HCT116 (cell line): Measurements from ENCODE around the gene PEX5. TPM values are rescaled to one million over a fixed set of nuclear protein-coding genes. Genes with fewer than 3 reads are reported as not detected.

Experiments
- ATAC-seq: fragments of 200-7000 bp; cut with Tn5 transposase; 2 replicates; pipeline ENCODE4 v1.9.1; 2020; ENCODE audit warnings: mild to moderate bottlenecking, moderate library complexity
- BruUV-seq: library from RNA; stranded (reverse); fragments of 400-500 nt; replicated peaks from 2 replicates; lab custom pipeline; 2021; lab: Mats Ljungman, UMichigan
- CTCF ChIA-PET: fragments of 300-600 bp; sonication (Branson Sonifier 250); formaldehyde crosslinking; loops from one replicate; lab custom pipeline; 2021; ENCODE audit warnings: antibody characterized with exemption; lab: Charles Lee
- POLR2A ChIA-PET: fragments of 300-600, 350-600 bp; sonication (Branson Sonifier 250); formaldehyde crosslinking; loops from one replicate; lab custom pipeline; 2021; ENCODE audit warnings: antibody characterized with exemption; lab: Charles Lee
- RAD21 ChIA-PET, 2 experiments: fragments of 300-600 bp; sonication (Branson Sonifier 250); formaldehyde crosslinking; loops; one replicate each; lab custom pipeline; 2023; ENCODE audit warnings: low total read pairs in 2 of 2; ENCODE audit not compliant: uncharacterized antibody in 2 of 2, unreplicated experiment in 2 of 2, low non-redundant PET in 1 of 2; lab: Charles Lee
- DNase-seq: peaks from one replicate; pipeline ENCODE4 v3.0.0-alpha.2; 2010; ENCODE audit warnings: low read depth, low spot score
- H2AFZ ChIP-seq: fragments of 200-600 bp; shearing (Covaris generic), sonication (generic); 2 replicates; pipeline ENCODE4 v1.6.1; 2017; ENCODE audit warnings: low read depth, mixed run types, mixed read lengths, antibody characterized with exemption, low read length; ENCODE audit not compliant: poor library complexity, severe bottlenecking
- H3K27ac ChIP-seq: 2 replicates; pipeline ENCODE4 v1.5.1; 2012; ENCODE audit warnings: low read depth, low read length
- H3K27me3 ChIP-seq: fragments of 200-600 bp; sonication (generic); 2 replicates; pipeline ENCODE4 v1.6.1; 2016; ENCODE audit warnings: mixed run types, low read length, mixed read lengths; ENCODE audit not compliant: insufficient read depth
- H3K36me3 ChIP-seq, 2 experiments: fragments of 200-500 bp in 1 of 2; fragments of 200-600 bp in 1 of 2; sonication (Bioruptor generic) in 1 of 2; sonication (generic) in 1 of 2; 2 replicates each; pipeline versions ENCODE4 v1.5.1 to v1.6.1; 2014 to 2016; ENCODE audit warnings: low read length in 2 of 2, inconsistent platforms in 1 of 2, mixed read lengths in 1 of 2, mixed run types in 1 of 2; ENCODE audit not compliant: insufficient read depth in 2 of 2, control insufficient read depth in 1 of 2
- H3K4me1 ChIP-seq, 2 experiments: fragments of 200-600 bp in 1 of 2; sonication (generic) in 1 of 2; 2 replicates each; pipeline versions ENCODE4 v1.5.1 to v1.6.1; 2012 to 2017; ENCODE audit warnings: low read length in 2 of 2, inconsistent platforms in 1 of 2, mild to moderate bottlenecking in 1 of 2, mixed read lengths in 1 of 2, mixed run types in 1 of 2, moderate library complexity in 1 of 2; ENCODE audit not compliant: insufficient read depth in 2 of 2, control insufficient read depth in 1 of 2
- H3K4me2 ChIP-seq: fragments of 200-600 bp; sonication (generic); 2 replicates; pipeline ENCODE4 v1.6.1; 2017; ENCODE audit warnings: mixed run types, low read length, mixed read lengths
- H3K4me3 ChIP-seq, 2 experiments: fragments of 200-600 bp in 1 of 2; sonication (generic) in 1 of 2; replicated peaks in 1 of 2; 2 replicates each; pipeline ENCODE4 v1.5.1; 2011 to 2016; ENCODE audit warnings: low read length in 2 of 2, control low read depth in 1 of 2, low read depth in 1 of 2, mild to moderate bottlenecking in 1 of 2, mixed read lengths in 1 of 2, mixed run types in 1 of 2
- H3K79me2 ChIP-seq: fragments of 200-600 bp; sonication (generic); 2 replicates; pipeline ENCODE4 v1.6.1; 2017; ENCODE audit warnings: mild to moderate bottlenecking, mixed run types, low read length, moderate library complexity, mixed read lengths; ENCODE audit not compliant: insufficient read depth
- H3K9ac ChIP-seq: fragments of 200-600 bp; sonication (generic); 2 replicates; pipeline ENCODE4 v1.6.1; 2016; ENCODE audit warnings: low read length, mixed read lengths
- H3K9me2 ChIP-seq: fragments of 200-600 bp; sonication (generic), shearing (Covaris generic); 2 replicates; pipeline ENCODE4 v1.6.1; 2017; ENCODE audit warnings: mixed run types, mild to moderate bottlenecking, moderate library complexity; ENCODE audit not compliant: insufficient read depth
- H3K9me3 ChIP-seq, 2 experiments: fragments of 200-500 bp in 1 of 2; fragments of 200-600 bp in 1 of 2; sonication (Bioruptor generic) in 1 of 2; sonication (generic) in 1 of 2; 2 replicates each; pipeline ENCODE4 v1.6.1; 2014 to 2017; ENCODE audit warnings: low read length in 2 of 2, mixed read lengths in 2 of 2, inconsistent platforms in 1 of 2, low read depth in 1 of 2, mild to moderate bottlenecking in 1 of 2, mixed run types in 1 of 2, moderate library complexity in 1 of 2; ENCODE audit not compliant: control insufficient read depth in 1 of 2, insufficient read depth in 1 of 2
- H4K20me1 ChIP-seq: fragments of 200-600 bp; sonication (generic), shearing (Covaris generic); 2 replicates; pipeline ENCODE4 v1.6.1; 2017; ENCODE audit warnings: mixed run types, mild to moderate bottlenecking, moderate library complexity; ENCODE audit not compliant: insufficient read depth
- ATF3 ChIP-seq: IDR thresholded peaks from 2 replicates; pipeline ENCODE4 v1.6.1; 2012
- CBX3 ChIP-seq: IDR thresholded peaks from 2 replicates; pipeline ENCODE4 v1.6.1; 2012; ENCODE audit warnings: low read depth
- EZH2 ChIP-seq: fragments of 200-600 bp; sonication (generic); IDR thresholded peaks from 2 replicates; pipeline ENCODE4 v1.6.1; 2017; ENCODE audit warnings: antibody characterized with exemption, mixed run types
- FOSL1 ChIP-seq: IDR thresholded peaks from 2 replicates; pipeline ENCODE4 v1.6.1; 2012; ENCODE audit warnings: low read depth
- JUND ChIP-seq: IDR thresholded peaks from 2 replicates; pipeline ENCODE4 v1.6.1; 2012
- POLR2A ChIP-seq: IDR thresholded peaks from 2 replicates; pipeline ENCODE4 v1.7.0; 2011; ENCODE audit warnings: borderline replicate concordance; ENCODE audit not compliant: insufficient read depth, insufficient read length; ENCODE audit errors: extremely low read depth
- POLR2AphosphoS5 ChIP-seq: IDR thresholded peaks from 2 replicates; pipeline ENCODE4 v1.6.1; 2011; ENCODE audit warnings: mild to moderate bottlenecking, low read depth, low read length, moderate library complexity
- RAD21 ChIP-seq: IDR thresholded peaks from 2 replicates; pipeline ENCODE4 v1.6.1; 2012; ENCODE audit warnings: low read depth, mild to moderate bottlenecking
- SIN3A ChIP-seq: IDR thresholded peaks from 2 replicates; pipeline ENCODE4 v1.6.1; 2012; ENCODE audit warnings: low read depth
- SP1 ChIP-seq: IDR thresholded peaks from 2 replicates; pipeline ENCODE4 v1.6.1; 2012; ENCODE audit warnings: low read depth
- SRF ChIP-seq: IDR thresholded peaks from 2 replicates; pipeline ENCODE4 v1.6.1; 2012; ENCODE audit warnings: low read depth
- YY1 ChIP-seq: IDR thresholded peaks from 2 replicates; pipeline ENCODE4 v1.6.1; 2011; ENCODE audit warnings: low read length, low read depth, moderate library complexity, mild to moderate bottlenecking; ENCODE audit not compliant: insufficient replicate concordance; ENCODE audit errors: extremely low read depth
- ZFX ChIP-seq: fragments of 450-650 bp; IDR thresholded peaks from 2 replicates; pipeline ENCODE4 v1.6.1; 2017
- ZNF274 ChIP-seq: fragments of 200-500 bp; sonication (Bioruptor generic); IDR thresholded peaks from 2 replicates; pipeline ENCODE4 v1.6.1; 2014; ENCODE audit warnings: mild to moderate bottlenecking, low read depth, low read length, inconsistent platforms
- intact Hi-C: fragments of 100-400 bp; cut with micrococcal nuclease; formaldehyde crosslinking; loops from 2 replicates; pipeline ENCODE4 v1.10.0; 2022
- total RNA-seq: library from RNA; stranded (reverse); gene quantifications from one replicate; pipeline ENCODE4 v1.2.1, GENCODE V29; 2021; ENCODE audit not compliant: unreplicated experiment
- TF ChIP-seq, protein P1 (sequence below): IDR thresholded peaks from 2 replicates; pipeline ENCODE4 v1.6.1; 2012
- TF ChIP-seq, protein P2 (sequence below): IDR thresholded peaks from 2 replicates; pipeline ENCODE4 v1.6.1; 2012; ENCODE audit warnings: low read depth

Gene PEX5
- total RNA-seq, 1 experiment from 2014 or later = 45.4 TPM

GRCh38 chr12:7176595-7176994 is 12.9 kb upstream of the PEX5 start:
- Histone ChIP-seq H3K4me1 (no peaks in the 10 kb centered on the region), H3K9me2 (no peaks in the 10 kb centered on the region), H3K36me3 (no peaks in the 10 kb centered on the region), H3K9ac (no peak overlapping the region), H3K27me3 (no peaks in the 10 kb centered on the region), H3K9me3 (peaks cover 0 to 7% of the 10 kb centered on the region in 2 experiments; a peak in 2 of 4 replicates), H4K20me1 (no peaks in the 10 kb centered on the region), H3K27ac (no peak overlapping the region), H2AFZ (no peak overlapping the region), H3K4me3 (no peak overlapping the region), H3K4me2 (no peak overlapping the region), H3K79me2 (no peaks in the 10 kb centered on the region)
- DNase-seq = no peak
- TF ChIP-seq SIN3A (no peak), CBX3 (no peak), JUND (no peak), POLR2AphosphoS5 (no peak), ZNF274 (no peak), EZH2 (no peak), FOSL1 (no peak), RAD21 (no peak), SP1 (no peak), YY1 (no peak)
- TF ChIP-seq, protein P1, sequence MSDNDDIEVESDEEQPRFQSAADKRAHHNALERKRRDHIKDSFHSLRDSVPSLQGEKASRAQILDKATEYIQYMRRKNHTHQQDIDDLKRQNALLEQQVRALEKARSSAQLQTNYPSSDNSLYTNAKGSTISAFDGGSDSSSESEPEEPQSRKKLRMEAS = no peak
- BruUV-seq = no TSS peak
- ChIA-PET CTCF (no interaction called here), POLR2A (no interaction called here), RAD21 (no interaction called here)
- intact Hi-C loops = no loop called here
- ATAC-seq = no peak

DNA sequence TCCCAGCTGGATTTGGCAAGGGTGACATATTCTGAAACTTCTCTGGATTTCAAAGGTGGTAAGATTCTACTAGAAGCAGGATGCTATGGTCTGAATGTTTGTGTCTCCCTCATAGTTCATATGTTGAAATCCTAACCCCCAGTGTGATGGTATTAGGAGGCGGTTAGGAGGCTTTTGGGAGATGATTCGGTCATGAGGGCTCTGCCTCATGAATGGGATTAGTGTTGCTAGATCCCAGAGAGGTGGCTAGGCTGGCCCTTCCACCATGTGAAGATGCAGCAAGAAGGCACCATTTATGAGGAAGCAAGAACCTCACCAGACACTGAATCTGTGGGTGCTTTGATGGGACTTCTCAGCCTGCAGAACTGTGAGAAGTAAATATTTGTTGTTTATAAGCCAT is 11.0 kb upstream of the PEX5 start:
- Histone ChIP-seq H3K9me2 (no peaks in the 10 kb centered on the region), H4K20me1 (no peaks in the 10 kb centered on the region), H3K9me3 (no peaks in the 10 kb centered on the region), H3K4me2 (no peak overlapping the region), H3K9ac (no peak overlapping the region), H3K27ac (no peak overlapping the region), H3K4me1 (no peaks in the 10 kb centered on the region), H3K4me3 (no peak overlapping the region), H3K36me3 (no peaks in the 10 kb centered on the region), H3K79me2 (no peaks in the 10 kb centered on the region), H2AFZ (no peak overlapping the region), H3K27me3 (no peaks in the 10 kb centered on the region)
- TF ChIP-seq ATF3 (no peak), SRF (no peak), POLR2A (no peak), RAD21 (no peak), ZFX (no peak)
- TF ChIP-seq, protein P2, sequence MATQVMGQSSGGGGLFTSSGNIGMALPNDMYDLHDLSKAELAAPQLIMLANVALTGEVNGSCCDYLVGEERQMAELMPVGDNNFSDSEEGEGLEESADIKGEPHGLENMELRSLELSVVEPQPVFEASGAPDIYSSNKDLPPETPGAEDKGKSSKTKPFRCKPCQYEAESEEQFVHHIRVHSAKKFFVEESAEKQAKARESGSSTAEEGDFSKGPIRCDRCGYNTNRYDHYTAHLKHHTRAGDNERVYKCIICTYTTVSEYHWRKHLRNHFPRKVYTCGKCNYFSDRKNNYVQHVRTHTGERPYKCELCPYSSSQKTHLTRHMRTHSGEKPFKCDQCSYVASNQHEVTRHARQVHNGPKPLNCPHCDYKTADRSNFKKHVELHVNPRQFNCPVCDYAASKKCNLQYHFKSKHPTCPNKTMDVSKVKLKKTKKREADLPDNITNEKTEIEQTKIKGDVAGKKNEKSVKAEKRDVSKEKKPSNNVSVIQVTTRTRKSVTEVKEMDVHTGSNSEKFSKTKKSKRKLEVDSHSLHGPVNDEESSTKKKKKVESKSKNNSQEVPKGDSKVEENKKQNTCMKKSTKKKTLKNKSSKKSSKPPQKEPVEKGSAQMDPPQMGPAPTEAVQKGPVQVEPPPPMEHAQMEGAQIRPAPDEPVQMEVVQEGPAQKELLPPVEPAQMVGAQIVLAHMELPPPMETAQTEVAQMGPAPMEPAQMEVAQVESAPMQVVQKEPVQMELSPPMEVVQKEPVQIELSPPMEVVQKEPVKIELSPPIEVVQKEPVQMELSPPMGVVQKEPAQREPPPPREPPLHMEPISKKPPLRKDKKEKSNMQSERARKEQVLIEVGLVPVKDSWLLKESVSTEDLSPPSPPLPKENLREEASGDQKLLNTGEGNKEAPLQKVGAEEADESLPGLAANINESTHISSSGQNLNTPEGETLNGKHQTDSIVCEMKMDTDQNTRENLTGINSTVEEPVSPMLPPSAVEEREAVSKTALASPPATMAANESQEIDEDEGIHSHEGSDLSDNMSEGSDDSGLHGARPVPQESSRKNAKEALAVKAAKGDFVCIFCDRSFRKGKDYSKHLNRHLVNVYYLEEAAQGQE = no peak
- no peak for ATAC-seq
- no peak for DNase-seq
- ChIA-PET RAD21 (no interaction called here), POLR2A (no interaction called here), CTCF (interaction anchor here (1.1 kb wide), 1 partner anchor 16 kb away, joined by 3 read pairs; no protein-coding TSS in a partner anchor)
- intact Hi-C loops = no loop called here
- BruUV-seq = no TSS peak
